Stimulated activated CD4-positive, alpha-beta T cell treated with anti-CD3 and anti-CD28 coated beads, Interleukin-2, amount 100 ng/mL, for 4 hours (primary cell): ENCODE measurements around the gene GSTT2B.
"Not testable (repeated sequence)": the region's sequence is repeated elsewhere in the genome, so short reads cannot be mapped to it uniquely, and the experiment has no call there.

ENCODE experiments used
- DNase-seq: peaks from one replicate; pipeline ENCODE4 v3.0.0-alpha.2; 2020; ENCODE audit warnings: low read depth

GSTT2B gene

GRCh38 chr22:23940166-23940565 is 20.8 kb downstream of the GSTT2B start:
- DNase-seq = not testable (repeated sequence)

- DNase-seq = no peak
These were observed 22.0 kb downstream of the GSTT2B start for GRCh38 chr22:23939017-23939357.

GRCh38 chr22:23938328-23939016 is 22.5 kb downstream of the GSTT2B start:
- no peak for DNase-seq

- DNase-seq = no peak
These were observed 34.4 kb downstream of the GSTT2B start for GRCh38 chr22:23926561-23926960.

GRCh38 chr22:23925020-23925606 is 35.9 kb downstream of the GSTT2B start:
- no peak for DNase-seq

- no peak for DNase-seq
These were observed 38.1 kb downstream of the GSTT2B start for GRCh38 chr22:23922921-23923320.

GRCh38 chr22:23921586-23922201 is 39.3 kb downstream of the GSTT2B start:
- DNase-seq = not testable (repeated sequence)

- DNase-seq = not testable (repeated sequence)
These were observed 40.8 kb downstream of the GSTT2B start for GRCh38 chr22:23920267-23920611.

- no peak for DNase-seq
These were observed 45.7 kb downstream of the GSTT2B start for GRCh38 chr22:23915290-23915689.

GRCh38 chr22:23913661-23914353 is 47.2 kb downstream of the GSTT2B start:
- peak; percentile 99 for DNase-seq

- DNase-seq = no peak
These were observed 47.7 kb downstream of the GSTT2B start for GRCh38 chr22:23913306-23913660.

GRCh38 chr22:23912293-23912903 is 48.6 kb downstream of the GSTT2B start:
- DNase-seq = no peak

GRCh38 chr22:23911318-23911980 is 49.5 kb downstream of the GSTT2B start:
- DNase-seq = no peak

- DNase-seq = no peak
These were observed 50.4 kb downstream of the GSTT2B start for GRCh38 chr22:23910496-23911190.

- no peak for DNase-seq
These were observed 51.6 kb downstream of the GSTT2B start for GRCh38 chr22:23909296-23909898.

GRCh38 chr22:23908587-23909205 is 52.3 kb downstream of the GSTT2B start:
- DNase-seq = no peak

- not testable (repeated sequence) for DNase-seq
These were observed 53.6 kb downstream of the GSTT2B start for GRCh38 chr22:23907423-23907822.
